T47D (cell line): ENCODE data around the gene DGKI.

Source experiments
- DNase-seq, 2 experiments: peaks; one replicate each; pipeline versions ENCODE4 v3.0.0 to v3.0.0-alpha.2; 2011 to 2012; ENCODE audit warnings: low read depth in 1 of 2, low spot score in 1 of 2
- JUND ChIP-seq: IDR thresholded peaks from 2 replicates; pipeline ENCODE4 v1.6.1; 2012; ENCODE audit warnings: low read depth
- in situ Hi-C: cut with HindIII; loops from 2 replicates; pipeline ENCODE4 v1.10.0; 2016; ENCODE audit warnings: low sequenced_read_pairs, low pct_unique_long_range_greater_than_20kb

The DGKI gene

DNA sequence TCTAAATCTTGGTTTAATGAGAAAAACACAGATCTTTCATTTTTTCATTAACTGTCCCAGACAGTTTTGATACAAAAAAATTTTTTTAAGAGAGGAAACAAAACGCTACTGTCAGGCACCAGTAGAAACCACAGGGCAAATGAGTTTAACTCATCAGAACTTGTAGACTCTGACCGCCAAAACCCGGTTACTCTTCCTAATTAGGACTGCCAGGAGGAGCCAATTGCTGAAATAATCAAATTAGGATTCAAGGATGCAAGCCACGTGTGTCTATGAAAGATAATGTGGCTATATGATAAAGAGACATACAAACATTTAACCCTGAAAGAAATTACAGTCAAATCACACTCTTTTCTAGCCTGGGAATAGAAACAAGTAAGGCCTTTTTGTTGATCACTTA lies 154.4 kb downstream of the DGKI start:
- no peak for DNase-seq
- in situ Hi-C loops = no loop called here
- TF ChIP-seq JUND = no peak

DNA sequence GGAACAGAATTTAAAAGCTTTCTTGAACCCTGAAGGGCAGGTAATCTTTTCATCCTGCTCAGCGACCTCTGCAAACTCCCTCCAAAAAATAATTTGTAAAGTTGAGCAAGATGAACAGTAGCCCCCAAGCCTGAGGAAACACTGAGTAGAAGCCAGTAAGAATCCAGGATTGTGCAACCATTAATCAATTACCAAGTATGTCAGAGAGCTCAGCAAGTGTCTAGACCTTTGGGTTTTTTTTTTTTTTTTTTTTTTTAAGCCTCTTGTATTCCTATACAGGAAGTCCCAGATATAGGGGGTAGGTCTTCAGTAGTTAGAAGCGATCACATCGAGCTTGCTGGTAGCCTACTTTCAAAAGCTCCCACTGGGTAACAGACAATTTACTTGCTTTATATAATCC lies 155.2 kb downstream of the DGKI start:
- no peak for DNase-seq
- no peak for TF ChIP-seq JUND
- in situ Hi-C loops = no loop called here

DNA sequence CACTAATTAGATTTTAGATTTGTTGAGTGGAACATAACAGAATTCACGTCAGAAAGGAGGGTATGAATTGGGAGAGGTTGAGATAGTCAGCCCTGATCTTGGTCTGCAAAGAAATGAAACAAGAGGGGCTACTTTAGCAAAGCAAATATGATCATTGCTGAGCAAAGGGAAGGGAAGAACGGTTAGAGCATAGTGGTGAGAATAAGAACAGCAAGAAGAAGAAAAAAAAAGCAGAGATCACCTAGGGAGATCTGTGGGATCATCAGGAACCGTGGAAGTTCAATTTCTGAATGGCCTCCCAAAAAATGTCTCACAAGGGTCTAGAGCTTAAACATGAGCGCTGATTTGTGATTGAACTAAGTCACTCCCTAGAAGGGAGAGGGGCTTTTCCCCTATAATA lies 156.1 kb downstream of the DGKI start:
- no peak for TF ChIP-seq JUND
- in situ Hi-C loops = no loop called here
- DNase-seq = no peak

DNA sequence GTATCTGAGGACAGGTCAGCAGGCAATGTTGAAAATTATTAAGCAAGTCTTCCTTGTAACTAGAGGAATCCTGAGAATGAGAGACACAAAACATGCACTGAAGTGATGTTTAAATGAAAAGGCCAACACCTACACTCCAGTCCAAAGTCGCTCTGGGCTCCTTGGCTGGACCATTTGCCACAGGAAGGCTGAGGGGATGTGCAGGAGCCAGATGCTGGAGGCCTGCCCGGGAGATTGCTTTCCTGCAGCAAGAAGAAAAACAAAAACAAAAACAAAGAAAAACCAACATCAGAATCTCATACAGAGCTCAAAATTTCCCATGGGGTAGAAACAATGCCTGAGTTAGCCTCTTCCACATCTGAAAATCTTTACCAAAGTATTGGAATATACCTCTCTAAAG lies 157.0 kb downstream of the DGKI start:
- in situ Hi-C loops = no loop called here
- no peak for TF ChIP-seq JUND
- no peak for DNase-seq

DNA sequence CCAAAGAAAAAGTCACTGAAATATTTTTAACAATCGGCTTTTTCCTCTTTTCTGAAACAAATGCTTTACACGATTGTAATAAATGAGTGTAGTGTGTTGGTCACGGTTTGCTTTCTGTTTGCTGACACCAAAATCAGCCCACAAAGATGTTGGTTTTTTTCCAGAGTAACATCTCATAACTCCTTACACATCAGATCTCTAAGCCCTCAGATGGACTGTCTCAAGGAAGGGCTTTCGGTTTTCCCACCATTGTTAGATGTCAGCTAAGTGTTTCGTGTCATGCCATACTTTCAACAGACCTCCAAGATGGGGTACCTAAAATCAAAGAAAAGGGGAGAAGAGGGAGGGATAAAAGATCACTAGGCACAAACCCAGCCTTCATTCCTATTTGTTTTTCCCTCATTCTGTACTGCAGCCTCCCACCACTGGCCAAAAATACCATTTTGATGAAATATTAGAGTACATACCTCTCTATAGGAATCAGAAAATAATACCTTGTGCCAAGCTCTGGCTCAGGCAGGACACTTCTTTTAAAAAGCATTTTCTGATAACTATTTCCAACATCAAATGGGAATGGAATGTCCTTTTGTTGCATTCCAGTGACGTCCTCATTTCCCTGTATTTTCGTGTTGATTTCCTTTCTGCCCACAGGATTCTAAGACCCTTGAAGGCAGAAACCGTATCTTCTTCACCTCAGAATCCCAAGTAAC lies 159.1 kb downstream of the DGKI start:
- TF ChIP-seq JUND = no peak
- no peak for DNase-seq
- in situ Hi-C loops = no loop called here

DNA sequence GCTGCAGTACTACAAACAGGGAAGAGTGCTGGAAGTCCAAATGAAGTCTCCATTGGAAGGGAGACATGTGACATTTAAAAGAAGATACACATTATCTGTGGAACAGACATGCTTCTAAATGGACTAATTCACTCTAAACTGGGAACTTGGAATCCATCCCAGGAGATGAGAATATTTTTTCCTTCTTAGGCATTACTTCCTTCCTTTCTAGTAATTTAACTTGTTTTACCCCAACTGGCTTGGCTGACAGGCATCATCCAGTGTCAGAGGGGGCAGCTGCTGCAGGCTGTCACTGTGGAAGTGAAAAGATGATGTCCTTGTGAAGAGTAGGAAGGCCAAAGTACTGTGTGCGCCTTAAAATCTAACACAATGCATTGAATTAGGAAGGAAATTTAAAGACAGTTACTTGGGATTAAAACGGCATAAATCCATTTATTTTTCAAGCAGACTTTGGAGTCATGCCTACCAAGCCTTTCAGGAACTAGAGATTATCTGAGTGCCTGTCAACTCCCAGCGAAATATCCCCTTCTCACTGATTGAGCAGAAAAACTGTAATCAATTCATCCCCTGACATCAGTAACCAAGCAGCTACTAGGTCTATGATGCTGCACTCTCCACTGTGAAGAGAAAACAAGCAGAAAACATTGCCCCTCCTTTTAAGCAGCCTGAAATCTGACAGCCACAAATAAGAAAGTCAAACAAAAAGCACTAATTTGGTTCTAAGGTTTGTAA lies 161.2 kb downstream of the DGKI start:
- no peak for TF ChIP-seq JUND
- in situ Hi-C loops = no loop called here
- no peak for DNase-seq

DNA sequence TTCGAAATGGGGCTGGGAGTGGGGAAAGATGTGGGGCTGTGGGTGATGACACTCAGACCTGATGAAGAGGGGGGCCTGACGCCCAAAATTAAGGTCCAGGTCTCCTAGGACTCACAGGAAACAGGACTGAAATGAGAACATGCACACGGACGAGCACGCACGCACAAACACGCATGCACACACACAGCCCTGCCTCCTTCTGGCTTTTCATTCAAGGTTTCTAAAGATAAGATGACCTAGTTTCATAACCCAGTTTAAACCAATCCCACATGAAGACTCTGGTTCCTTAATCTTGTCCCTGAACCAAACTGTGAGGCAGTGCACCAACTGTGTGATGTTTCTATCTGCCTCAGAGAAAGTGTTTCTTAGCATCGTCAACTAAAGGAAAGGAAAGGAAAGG lies 162.0 kb downstream of the DGKI start:
- no peak for TF ChIP-seq JUND
- in situ Hi-C loops = no loop called here
- no peak for DNase-seq

DNA sequence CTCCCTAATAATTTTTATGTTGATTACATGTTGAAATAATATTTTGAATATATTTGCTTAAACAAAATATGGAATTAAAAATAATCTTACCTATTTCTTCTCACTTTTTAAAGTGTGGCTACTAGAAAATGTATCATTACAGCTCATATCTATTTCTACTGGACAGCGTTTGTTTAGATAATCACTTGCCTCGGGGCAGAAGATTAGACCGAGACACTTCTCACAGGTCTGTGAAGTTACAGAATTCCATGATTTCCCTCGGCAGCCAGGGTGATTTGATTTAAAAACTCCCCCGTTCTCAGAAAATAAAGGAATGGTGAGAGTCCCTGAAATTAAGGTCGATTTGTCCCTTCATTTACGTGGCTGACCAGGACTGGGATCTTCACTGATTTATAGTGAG lies 162.5 kb downstream of the DGKI start:
- in situ Hi-C loops = no loop called here
- TF ChIP-seq JUND = no peak
- no peak for DNase-seq

DNA sequence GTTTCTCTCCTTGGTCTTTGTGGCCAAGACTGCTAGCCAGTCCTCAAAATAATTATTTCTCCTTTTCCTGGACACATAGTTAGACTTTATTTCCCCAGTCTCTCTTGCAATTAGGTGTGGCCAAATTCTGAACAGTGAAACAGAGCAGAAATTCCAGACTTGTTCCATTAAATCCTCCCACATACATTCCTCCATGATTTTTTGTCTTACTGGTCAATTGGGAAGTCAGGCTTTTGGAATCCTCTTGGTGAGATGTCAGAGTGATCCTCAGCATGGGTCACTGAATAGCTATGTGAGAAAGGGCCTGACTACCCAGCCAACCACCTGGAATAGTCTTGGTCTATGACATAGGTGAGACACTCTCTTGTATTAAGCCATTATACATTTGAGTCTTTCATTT lies 164.2 kb downstream of the DGKI start:
- in situ Hi-C loops = no loop called here

DNA sequence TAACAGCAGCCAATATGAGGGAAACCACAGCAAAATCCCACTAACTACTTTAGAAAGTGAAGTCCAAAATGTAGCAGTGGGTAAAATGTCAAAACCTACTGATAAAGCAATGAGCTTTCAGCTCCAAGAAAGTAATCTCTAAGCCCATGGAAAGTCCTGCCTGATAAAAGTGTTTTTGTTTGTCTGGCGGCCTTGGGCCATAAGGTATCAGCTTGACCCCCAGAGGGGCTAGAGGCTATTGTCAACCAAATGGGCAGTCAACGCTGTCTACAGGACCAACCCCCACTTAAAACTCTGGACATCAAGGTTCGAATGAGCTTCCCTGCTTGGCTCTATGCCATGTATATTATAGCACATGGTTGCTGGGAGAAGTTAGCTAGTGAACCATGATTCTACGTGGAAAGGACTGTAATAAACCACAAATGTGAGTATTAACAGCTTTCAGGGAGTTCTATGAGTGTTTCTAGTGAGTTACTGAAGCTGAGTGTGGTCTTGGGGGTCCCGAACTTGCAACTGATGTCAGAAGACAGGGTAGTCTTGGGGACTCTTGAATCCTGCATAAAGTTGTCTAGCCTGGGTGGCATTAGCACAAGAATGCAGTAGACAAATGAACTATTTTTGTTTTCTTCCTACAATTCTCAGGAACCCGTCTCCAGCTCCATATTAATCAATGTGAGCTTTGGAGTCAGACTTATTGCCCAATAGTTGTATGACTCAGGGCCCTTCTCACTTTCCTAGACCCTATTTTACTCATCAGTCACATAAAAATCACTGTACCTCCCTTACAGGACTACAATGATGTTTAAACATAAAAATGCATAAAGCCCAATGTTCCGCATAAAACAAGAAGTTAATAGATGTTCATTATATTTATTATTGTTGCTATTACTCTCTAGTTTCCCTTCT lies 164.9 kb downstream of the DGKI start:
- in situ Hi-C loops = no loop called here
- no peak for DNase-seq
- no peak for TF ChIP-seq JUND

More for the DNA sequence above, 164.2 kb downstream of the DGKI start:
- DNase-seq = no peak
- no peak for TF ChIP-seq JUND

DNA sequence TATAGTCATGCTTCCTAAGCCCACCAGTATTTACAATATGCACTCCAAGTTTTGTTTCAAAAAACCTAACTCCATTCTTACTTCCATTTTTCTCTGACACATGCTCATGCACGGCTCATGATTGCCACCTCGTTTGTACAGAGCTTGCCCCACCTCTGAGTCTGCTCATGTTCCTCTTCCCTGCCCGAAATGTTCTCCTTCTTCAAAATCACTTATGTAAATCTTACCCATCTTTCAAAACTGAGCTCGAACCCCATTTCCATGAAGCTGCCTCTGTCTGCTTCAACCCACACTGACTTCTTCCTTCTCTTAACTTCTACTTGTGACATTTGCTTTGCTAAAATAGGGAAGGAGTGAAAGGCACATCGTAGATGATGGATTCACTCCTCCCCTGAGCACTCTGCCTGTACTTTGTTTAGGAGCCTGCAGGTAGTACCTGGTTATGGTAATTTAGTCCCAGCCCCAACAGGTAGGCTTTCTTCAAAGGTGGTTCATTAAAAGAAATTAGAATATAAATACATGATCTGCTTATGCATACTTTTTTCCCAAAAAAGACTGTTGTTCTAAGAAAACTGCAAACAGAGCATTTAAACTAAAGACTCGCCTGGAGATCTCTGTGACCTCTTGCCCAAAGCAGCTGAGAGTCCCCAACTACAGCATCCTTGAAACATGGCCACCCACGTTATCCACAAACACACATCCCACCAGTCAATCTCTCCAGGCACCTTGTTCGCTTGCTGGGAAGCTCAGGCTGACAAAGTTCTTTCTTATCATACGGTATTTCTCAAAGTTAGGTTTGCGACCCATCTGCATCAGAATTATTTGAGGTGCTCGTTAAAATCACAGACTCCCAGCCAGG lies 172.0 kb downstream of the DGKI start:
- no peak for TF ChIP-seq JUND
- in situ Hi-C loops = no loop called here
- DNase-seq = no peak

DNA sequence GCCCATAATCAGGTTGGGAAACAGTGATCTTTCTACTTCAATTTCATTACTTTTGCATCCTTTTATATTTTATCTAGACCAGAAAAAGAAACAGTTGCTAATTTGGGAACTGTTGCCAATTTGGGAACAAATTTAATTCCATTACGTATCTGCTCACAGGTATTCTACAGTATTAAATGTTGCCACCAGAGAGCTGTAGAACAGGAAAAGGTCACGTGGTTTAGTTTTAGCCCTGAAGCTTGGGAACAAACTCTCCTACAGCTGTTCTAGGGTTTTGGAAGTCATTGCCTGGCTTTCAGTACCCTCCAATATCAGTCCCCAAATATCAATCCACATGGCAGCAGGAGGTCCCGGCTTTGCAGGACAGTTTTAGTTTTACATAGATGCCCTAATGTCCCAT lies 172.7 kb downstream of the DGKI start:
- TF ChIP-seq JUND = no peak
- no peak for DNase-seq
- in situ Hi-C loops = no loop called here
